Esophagus mucosa (tissue), 1 donor: Measurements from ENCODE around the gene PCCA. TPM values are rescaled to one million over a fixed set of nuclear protein-coding genes. Genes with fewer than 3 reads are reported as not detected.

Experiments used
- ATAC-seq: fragments of 200-7000 bp; cut with Tn5 transposase; one replicate; pipeline ENCODE4 v1.9.1; 2020
- total RNA-seq: library from RNA; stranded (reverse); gene quantifications from one replicate; pipeline ENCODE4 v1.2.4, GENCODE V29; 2023
- donor health status: DM: yes; HTN: yes; CAD: no.

PCCA gene
- total RNA-seq, 1 donor from 2014 or later: 23.0 TPM

GRCh38 chr13:100529666-100530377, 440.9 kb downstream of the PCCA start:
- ATAC-seq: no peak

GRCh38 chr13:100530671-100531213, 441.8 kb downstream of the PCCA start:
- ATAC-seq: no peak

- no peak for ATAC-seq
Measured at GRCh38 chr13:100532090-100532766, 443.3 kb downstream of the PCCA start.

GRCh38 chr13:100532836-100533435, 444.0 kb downstream of the PCCA start:
- peak; percentile 16 for ATAC-seq

GRCh38 chr13:100533588-100534041, 444.7 kb downstream of the PCCA start:
- ATAC-seq: no peak

- no peak for ATAC-seq
Measured at GRCh38 chr13:100534147-100534843, 445.4 kb downstream of the PCCA start.

- ATAC-seq: no peak
Measured at GRCh38 chr13:100534911-100535310, 446.0 kb downstream of the PCCA start.

GRCh38 chr13:100535426-100536135, 446.7 kb downstream of the PCCA start:
- ATAC-seq: no peak

GRCh38 chr13:100536643-100537180, 447.8 kb downstream of the PCCA start:
- no peak for ATAC-seq

GRCh38 chr13:100537486-100537885, 448.6 kb downstream of the PCCA start:
- no peak for ATAC-seq

GRCh38 chr13:100537951-100538462, 449.1 kb downstream of the PCCA start:
- ATAC-seq: no peak

GRCh38 chr13:100540621-100541020, 451.7 kb downstream of the PCCA start:
- no peak for ATAC-seq

GRCh38 chr13:100541897-100542825, 453.3 kb downstream of the PCCA start:
- ATAC-seq: peak; percentile 44

- no peak for ATAC-seq
Measured at GRCh38 chr13:100542826-100543156, 453.9 kb downstream of the PCCA start.

GRCh38 chr13:100543872-100544602, 455.1 kb downstream of the PCCA start:
- ATAC-seq: no peak

- ATAC-seq: peak; percentile 82
Measured at GRCh38 chr13:100544866-100545683, 456.2 kb downstream of the PCCA start.

- peak; percentile 51 for ATAC-seq
Measured at GRCh38 chr13:100545684-100546061, 456.8 kb downstream of the PCCA start.

- ATAC-seq: no peak
Measured at GRCh38 chr13:100546713-100547405, 458.0 kb downstream of the PCCA start.
